GM12801 (cell line): ENCODE data around the gene TRIM14.

Experiments
- TF ChIP-seq, protein P1 (sequence below): IDR thresholded peaks from one replicate; pipeline ENCODE4 v1.5.1; 2011; ENCODE audit warnings: control low read depth; ENCODE audit not compliant: insufficient read length; ENCODE audit errors: extremely low read depth

The TRIM14 gene

DNA sequence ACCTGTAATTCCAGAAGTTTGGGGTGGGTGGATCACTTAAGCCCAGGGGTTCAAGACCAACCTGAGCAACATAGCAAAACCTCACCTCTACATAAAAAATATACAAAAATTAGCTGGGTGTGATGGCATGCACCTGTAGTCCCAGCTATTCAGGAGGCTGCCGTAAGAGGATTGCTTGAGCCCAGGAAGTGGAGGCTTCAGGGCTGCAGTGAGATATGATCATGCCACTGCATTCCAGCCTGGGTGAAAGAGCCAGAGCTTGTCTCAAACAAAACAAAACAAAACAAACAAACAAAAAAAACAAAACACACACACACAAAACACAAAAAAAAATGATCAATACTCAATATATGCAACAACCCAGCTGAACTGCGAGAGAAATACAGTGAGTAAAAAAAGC, 29.5 kb upstream of the TRIM14 start:
- TF ChIP-seq, protein P1, sequence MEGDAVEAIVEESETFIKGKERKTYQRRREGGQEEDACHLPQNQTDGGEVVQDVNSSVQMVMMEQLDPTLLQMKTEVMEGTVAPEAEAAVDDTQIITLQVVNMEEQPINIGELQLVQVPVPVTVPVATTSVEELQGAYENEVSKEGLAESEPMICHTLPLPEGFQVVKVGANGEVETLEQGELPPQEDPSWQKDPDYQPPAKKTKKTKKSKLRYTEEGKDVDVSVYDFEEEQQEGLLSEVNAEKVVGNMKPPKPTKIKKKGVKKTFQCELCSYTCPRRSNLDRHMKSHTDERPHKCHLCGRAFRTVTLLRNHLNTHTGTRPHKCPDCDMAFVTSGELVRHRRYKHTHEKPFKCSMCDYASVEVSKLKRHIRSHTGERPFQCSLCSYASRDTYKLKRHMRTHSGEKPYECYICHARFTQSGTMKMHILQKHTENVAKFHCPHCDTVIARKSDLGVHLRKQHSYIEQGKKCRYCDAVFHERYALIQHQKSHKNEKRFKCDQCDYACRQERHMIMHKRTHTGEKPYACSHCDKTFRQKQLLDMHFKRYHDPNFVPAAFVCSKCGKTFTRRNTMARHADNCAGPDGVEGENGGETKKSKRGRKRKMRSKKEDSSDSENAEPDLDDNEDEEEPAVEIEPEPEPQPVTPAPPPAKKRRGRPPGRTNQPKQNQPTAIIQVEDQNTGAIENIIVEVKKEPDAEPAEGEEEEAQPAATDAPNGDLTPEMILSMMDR: no peak

DNA sequence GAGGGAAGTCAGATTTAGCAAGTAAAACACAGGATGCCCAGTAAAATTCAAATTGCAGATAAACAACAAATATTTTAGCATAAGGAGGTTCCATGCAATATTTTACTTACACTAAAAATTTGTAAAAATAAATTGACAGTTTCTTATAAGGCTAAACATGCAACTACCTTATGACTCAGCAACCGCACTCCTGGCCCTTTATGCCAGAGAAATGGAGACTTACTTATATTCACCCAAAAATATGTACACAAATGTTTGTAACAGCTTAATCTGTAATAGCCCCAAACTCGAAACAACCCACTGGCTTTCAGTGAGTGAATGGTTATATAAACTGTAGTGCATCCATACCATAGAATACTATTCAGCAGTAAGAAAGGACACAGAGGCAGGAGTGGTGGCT, 28.6 kb upstream of the TRIM14 start:
- TF ChIP-seq, protein P1: no peak

DNA sequence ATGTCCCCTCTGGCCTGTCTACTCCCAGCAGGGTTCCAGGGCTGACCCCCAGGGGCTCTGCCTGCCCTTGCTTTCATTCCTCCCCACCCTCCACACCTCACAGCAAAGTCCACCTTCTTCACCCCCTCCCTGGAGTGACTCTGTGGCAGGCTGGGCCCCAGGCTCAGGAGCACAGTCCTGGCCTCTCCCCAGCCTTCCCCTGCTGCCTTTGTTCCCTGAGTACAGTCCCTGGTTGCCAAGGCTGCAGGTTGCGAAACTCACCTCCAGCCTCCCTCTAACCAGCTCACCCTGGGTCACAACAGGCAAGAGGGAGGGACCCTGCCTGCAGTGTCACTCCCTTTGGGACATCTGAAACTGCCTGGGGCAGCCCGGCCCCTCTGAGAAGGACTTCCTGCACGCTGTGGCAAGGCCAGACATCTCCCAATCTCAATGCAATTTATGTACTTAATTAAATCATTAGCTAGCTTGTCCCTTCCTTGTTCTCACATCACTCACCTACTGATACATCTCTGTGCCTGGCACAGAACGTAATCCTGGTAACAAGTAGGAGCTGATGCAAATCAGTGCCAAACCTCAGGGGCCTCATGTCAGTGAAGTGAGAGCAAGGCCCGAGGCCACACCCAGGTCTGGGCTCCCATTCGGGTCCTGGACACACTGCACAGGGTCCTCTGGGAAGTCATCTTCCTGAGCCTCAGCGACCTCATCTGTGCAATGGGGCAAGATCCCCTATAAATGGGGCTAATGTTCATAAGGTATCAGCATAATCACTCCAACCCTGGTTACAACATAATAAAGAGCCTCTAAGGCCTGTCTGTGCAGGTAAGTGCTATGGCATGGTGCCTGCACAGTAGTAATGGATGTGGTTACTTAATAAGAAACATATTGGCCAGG, 27.3 kb upstream of the TRIM14 start:
- TF ChIP-seq, protein P1: no peak

DNA sequence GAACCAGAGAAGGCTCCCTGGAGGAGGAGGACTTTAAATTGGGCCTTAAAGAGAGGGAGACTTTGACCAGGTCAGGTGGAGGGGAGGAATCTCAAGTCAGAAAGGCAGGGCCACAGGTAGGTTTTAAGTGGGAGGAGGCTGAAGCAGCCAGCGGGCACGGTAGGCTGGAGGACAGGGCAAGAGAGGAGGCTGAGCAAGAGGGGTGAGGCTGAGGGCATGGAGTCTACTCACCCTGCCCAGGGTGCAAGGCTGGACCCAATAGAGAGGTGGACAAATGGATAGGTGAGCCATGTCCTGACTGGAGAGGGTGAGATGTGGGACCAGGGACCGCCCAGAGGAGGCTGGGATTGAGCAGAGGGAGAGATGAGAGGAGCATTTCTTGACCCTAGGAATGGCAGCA, 25.6 kb upstream of the TRIM14 start:
- TF ChIP-seq, protein P1: no peak

DNA sequence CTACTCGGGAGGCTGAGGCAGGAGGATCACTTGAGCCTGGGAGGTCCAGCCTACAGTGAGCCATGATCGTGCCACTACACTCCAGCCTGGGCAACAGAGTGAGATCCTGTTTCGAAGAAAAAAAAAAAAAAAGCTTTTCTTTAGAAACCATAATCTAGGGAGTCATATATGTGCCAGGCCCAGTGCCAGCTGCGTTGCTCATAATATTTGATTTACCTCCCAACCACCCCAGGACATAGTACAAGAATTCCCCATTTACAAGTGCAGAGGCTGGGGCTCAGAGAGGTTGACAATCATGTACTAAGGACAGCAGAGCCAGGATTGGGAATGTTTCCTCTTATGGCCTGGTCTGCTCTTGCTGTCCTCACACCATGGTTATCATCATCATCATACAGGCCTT, 25.1 kb upstream of the TRIM14 start:
- TF ChIP-seq, protein P1: no peak

DNA sequence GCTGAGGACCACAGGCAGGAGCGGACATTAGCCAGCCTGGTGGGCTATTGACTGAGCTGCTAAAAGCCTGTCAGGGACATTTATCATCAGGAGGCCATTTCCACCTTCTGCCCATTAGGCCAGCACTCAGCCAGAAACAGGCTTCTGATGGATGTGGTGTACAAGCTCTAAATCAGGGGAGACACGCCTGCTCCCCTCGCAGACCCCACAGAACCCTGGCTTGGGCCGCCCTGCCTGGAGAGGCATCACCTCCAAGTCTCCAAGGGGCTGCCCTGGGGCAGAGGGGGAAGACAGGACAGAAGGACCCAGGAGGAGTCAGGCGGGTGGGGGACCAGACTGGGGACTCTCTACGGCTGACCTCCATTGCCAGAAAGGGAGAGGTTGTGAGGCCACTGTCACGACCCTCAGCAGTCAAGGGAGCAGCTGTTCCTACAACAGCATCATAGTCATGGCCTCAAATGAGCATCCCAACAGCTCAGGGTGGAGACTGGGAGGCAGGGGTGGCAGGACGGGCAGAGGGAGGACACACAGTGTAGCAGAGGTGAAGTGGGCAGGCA, 24.0 kb upstream of the TRIM14 start:
- TF ChIP-seq, protein P1: no peak

DNA sequence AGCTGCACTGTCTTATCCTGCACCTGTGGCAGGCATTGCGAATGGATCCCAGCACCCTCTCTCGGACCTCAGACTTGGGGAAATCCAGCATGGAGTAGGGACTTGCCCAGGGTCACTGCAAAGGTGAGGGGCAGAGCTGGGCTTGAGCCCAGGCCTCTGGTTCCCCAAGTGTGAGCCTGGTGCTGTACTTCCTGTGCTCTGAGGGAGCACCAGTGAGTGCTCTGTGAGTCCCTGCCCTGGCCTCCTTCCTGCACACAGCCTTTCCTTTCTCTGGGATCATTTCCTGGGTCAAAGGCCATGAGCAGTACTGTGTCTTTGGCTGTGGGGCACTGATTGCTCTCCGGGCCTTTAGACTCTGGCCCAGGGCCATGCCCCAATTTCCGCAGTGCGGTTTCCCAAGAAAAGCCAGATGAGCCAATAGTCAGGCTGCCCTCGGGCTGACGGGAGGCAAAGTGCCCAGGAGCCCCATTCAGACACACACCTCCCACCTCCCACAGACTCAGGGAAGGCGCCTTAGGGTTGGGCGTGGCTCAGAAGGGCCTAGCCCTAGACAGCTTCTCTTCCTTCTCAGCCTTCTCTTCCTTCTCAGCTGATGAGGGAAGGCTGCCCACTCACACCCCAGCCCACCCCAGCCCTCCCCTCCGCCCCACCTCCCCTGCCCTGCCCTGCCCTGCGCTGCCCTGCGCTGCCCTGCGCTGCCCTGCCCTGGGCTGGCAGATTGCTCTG, 23.3 kb upstream of the TRIM14 start:
- TF ChIP-seq, protein P1: no peak
